Stimulated activated CD4-positive, alpha-beta T cell treated with anti-CD3 and anti-CD28 coated beads, TNF-alpha, amount 100 ng/mL, for 48 hours (primary cell): ENCODE data around the gene DOCK7.
"Not testable (repeated sequence)": the region's sequence is repeated elsewhere in the genome, so short reads cannot be mapped to it uniquely, and the experiment has no call there.

Experiments
- DNase-seq, 3 donors: peaks; one replicate each; pipeline ENCODE4 v3.0.0-alpha.2; 2020; ENCODE audit warnings: low read depth in 3 of 3

DOCK7 gene

GRCh38 chr1:62694479-62694878 lies 6.3 kb upstream of the DOCK7 start:
- DNase-seq, result not testable (repeated sequence)

DNA sequence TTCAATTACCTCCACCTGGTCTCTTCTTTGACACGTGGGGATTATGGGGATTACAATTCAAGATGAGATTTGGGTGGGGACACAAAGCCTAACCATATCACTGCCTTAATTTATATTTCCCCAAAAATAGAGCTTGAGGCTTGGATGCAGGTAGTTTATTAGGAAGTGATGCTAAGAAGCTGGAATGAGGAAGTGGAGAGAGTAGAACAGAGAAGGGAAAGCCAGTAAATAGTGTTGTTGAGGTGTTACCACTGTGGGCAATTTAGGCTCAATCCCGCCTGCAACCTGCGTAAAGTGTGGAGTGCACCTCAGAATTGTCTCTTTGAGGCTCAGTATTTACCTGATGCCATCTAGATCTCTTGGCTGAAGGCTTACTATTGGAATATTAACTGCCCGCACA lies 4.9 kb upstream of the DOCK7 start:
- DNase-seq, result no peak

DNA sequence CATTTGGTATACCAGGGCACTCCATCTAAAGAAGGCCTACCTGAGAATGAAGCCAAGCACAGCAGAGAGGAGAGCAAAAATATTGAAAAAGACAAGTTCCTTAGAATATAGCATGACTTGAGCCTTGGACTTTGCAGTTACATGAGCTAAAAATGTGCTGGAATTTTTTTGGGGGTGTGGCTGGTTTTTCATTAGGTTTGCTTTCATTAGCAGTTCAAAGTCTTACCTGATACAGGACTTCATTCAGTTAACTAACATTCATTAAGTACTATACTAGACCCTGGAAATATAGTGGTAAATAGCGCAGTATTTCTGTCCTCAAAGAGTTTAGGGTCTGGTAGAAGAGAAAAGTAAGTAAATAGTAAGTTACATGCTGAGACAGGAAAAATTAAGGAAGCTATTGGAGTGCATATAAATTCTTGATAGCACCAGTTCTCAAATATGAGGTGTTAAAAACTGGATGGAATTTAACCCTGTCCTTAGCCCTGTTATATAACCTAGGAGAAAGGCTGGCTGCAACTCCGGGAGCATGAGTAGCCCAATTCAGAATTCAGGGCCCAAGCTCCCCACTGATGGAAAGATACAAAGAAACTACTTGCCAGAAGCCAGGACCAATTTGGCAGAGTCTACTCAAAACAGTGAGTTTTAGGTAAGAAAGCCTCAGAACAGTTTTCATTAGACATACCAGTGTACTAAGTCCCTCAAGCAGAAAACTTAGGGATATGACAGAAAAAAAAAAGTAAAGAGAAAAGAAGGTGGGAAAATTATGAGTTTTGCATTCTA lies 3.1 kb upstream of the DOCK7 start:
- DNase-seq, result no peak

GRCh38 chr1:62689524-62689923 lies 1.3 kb upstream of the DOCK7 start:
- no peak for DNase-seq

- DNase-seq, result no peak
These were observed 500 bp upstream of the DOCK7 start for GRCh38 chr1:62688687-62689085.

DNA sequence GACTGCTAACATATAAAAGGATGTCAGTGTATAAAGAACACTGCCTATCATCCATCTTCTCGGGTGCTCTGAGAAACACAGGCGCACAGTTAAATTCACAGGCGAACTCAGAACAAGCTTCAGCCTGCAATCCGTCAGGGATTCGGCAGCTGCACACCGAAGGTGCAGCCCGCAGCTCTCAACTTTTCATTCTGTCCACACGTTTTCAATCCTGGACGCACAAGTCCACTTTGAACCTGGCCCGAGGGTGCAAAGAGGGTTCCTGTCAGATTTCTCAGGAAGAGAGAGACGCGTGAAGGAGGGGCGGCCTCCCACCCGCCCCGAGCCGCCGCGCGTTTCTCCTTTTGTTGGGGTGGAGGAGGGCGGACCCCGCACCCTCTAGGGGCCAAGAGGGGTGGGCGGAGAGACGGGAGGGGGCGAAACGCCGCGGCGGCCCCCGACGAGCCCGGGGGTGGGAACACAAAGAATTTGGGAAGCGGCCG lies 724 bp downstream of the DOCK7 start:
- DNase-seq, result peak in 2 of 3 donors; percentile 7 to 20

DNA sequence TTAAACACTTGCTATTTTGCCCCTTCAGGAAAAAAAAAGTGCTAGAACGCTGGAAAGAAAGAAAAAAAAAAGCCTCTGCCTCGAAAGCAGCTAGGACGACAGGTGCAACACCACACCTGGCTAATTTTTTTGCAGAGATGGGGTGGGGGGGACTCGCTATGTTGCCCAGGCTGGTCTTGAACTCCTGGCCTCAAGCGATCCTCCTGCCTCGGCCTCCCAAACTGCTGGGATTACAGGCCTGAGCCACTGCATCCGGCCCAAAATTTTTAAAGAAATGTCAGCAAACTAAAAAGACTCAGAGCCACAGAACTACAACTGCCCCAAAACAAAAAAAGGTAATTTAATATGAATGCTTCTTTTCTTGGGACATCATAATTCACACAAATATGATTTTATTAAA lies 1.4 kb downstream of the DOCK7 start:
- no peak for DNase-seq

GRCh38 chr1:62685431-62685859 lies 2.7 kb downstream of the DOCK7 start:
- DNase-seq, result no peak

- DNase-seq, result no peak
These were observed 5.7 kb downstream of the DOCK7 start for GRCh38 chr1:62682531-62682930.

- not testable (repeated sequence) for DNase-seq
These were observed 7.2 kb downstream of the DOCK7 start for GRCh38 chr1:62680992-62681391.

DNA sequence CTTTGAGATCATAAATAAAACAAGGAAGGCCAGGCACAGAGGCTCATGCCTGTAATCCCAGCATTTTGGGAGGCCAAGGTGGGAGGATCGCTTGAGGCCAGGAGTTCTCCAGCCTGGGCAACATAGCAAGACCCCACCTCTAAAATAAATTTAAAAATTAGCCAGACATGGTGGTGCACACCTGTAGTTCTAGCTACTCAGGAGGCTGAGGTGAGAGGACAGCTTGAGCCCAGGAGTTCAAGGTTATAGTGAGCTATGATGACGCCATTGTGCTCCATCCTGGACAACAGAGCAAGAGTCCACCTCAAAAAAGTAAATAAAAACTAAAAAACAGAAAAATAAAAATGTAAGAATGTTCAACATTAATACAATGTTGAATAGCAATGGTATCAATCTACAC lies 10.4 kb downstream of the DOCK7 start:
- not testable (repeated sequence) for DNase-seq

DNA sequence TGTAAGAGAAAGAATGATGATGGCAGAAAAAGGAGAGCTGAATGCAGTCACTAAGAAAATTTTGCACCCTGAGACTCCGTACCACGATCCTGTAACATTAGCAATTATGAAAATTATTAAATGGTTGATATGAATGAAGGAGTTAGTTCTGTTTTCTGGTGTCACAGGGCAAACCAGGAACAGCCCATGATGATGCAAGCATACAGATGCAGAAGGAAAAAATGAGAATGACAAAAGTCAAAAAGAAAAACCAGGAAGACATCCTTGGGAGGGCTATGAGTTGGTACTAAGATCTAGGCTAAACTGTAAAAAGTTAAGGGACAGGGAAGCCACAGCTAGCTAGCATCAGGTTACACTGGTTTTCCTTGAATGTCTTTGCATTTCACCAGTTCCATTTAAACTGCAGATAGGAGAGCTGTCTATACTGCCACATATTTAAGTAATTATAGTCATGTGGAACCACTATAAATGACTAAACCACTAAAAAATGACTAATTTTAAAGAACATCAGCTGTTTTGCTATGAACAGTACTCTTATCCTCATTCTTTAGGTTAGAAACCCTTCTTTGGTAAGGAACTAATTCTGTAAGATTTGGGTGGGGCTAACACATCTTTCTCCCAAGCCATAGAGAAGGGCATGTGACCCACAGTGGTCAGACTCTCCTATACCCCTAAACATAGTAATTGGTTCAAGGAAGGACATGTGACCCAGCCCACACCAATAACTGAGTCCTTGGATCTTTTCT lies 11.4 kb downstream of the DOCK7 start:
- DNase-seq, result no peak

GRCh38 chr1:62673629-62674028 lies 14.6 kb downstream of the DOCK7 start:
- DNase-seq, result no peak

DNA sequence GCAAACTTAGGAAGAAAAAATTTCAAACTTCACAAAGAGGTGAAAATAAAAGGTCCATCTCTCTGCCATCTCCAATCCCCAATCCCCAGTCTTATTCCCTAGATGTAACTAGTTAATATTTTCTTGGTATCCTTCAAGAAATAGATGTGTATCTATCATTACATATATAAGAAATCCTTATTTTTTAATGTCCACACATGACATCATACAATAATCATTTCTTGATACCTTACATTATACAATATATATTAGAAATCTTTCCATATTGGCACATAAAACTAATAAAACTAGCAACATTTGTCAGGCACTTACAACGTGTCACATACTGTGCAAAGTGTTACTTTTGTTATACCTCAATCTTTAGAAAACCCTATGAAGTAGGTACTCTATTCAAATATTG lies 16.2 kb downstream of the DOCK7 start:
- DNase-seq, result no peak

GRCh38 chr1:62654744-62655143 lies 33.4 kb downstream of the DOCK7 start:
- DNase-seq, result no peak

- no peak for DNase-seq
These were observed 35.8 kb downstream of the DOCK7 start for GRCh38 chr1:62652387-62652786.

DNA sequence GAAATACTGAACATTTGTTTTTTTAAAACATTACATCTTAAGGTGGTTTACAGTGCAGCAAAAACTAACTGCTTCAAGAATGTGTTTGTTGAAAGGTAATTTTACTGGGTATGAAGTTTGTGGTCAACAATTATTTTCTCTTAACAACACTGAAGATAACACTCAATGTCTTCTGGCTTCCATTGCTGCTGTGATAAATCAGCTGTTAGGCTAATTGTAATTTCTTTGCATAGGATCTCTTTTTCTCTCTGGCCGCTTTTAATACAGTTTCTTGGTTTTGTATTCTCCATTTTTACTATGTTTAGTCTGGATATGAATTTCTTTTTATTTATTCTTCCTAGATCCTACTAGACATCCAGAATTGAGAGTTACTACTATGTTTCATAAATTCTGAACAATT lies 44.9 kb downstream of the DOCK7 start:
- no peak for DNase-seq

- no peak for DNase-seq
These were observed 50.6 kb downstream of the DOCK7 start for GRCh38 chr1:62637392-62638105.

- DNase-seq, result no peak
These were observed 59.7 kb downstream of the DOCK7 start for GRCh38 chr1:62628506-62628905.

DNA sequence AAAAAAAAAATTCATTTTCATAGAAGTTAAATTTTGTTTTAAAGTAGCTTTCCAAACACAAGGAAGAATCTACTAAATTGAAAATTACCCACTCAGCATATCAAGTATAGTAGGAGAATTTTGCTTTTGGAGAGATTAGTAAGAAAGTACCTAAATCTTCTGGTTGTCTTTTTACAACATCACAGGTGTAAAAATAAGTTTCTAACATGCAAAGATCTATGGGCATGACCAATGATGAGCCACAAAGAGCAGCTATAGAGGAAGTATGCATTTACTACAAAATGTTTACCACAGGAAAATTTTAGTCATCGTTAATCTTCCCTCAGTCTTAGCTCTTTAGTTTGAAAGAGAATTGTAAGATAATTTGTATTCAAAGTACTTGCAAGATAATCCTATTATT lies 62.8 kb downstream of the DOCK7 start:
- no peak for DNase-seq

GRCh38 chr1:62621907-62622306 lies 66.3 kb downstream of the DOCK7 start:
- DNase-seq, result no peak

DNA sequence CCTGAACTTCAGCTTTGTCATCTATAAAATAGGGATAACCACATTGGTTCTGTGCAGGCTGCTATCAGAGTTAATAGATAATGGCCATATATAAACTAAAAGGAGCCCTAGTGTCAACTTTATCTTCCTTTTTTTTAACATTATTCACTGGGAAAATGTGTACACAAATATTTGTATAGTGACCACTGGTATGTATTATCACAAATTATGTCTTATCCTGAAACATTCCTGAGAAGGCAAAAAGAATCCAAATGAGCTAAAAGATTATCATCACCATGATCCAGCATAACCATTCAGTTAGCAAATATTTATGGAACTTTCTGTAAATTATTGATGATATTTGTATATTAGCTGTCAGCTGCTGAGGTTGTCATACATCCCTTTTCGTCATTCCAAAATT lies 74.3 kb downstream of the DOCK7 start:
- DNase-seq, result no peak
